GM12875 (cell line): Measurements from ENCODE around the gene TBC1D10A.

Experiments
- H3K4me3 ChIP-seq: one replicate; pipeline ENCODE4 v1.5.1; 2011; ENCODE audit warnings: low read depth, low read length, control low read depth
- CTCF ChIP-seq: IDR thresholded peaks from 2 replicates; pipeline ENCODE4 v1.5.1; 2011; ENCODE audit warnings: low read depth, mild to moderate bottlenecking, control low read depth, inconsistent platforms, low read length, moderate library complexity, borderline replicate concordance; ENCODE audit not compliant: insufficient read depth

Gene TBC1D10A

GRCh38 chr22:30306627-30307011 is 20.1 kb downstream of the TBC1D10A start:
- no peak for TF ChIP-seq CTCF
- H3K4me3 ChIP-seq = no peak overlapping the region

GRCh38 chr22:30305906-30306626 is 20.7 kb downstream of the TBC1D10A start:
- peak overlapping the region; percentile 46 for H3K4me3 ChIP-seq
- no peak for TF ChIP-seq CTCF

GRCh38 chr22:30305519-30305905 is 21.2 kb downstream of the TBC1D10A start:
- TF ChIP-seq CTCF = no peak
- peak overlapping the region; percentile 46 for H3K4me3 ChIP-seq

GRCh38 chr22:30304495-30305244 is 22.1 kb downstream of the TBC1D10A start:
- no peak for TF ChIP-seq CTCF
- H3K4me3 ChIP-seq = no peak overlapping the region

GRCh38 chr22:30302810-30303138 is 24.0 kb downstream of the TBC1D10A start:
- no peak overlapping the region for H3K4me3 ChIP-seq
- no peak for TF ChIP-seq CTCF

- no peak overlapping the region for H3K4me3 ChIP-seq
- no peak for TF ChIP-seq CTCF
Measured at GRCh38 chr22:30301995-30302809, 24.5 kb downstream of the TBC1D10A start.
